GM10266 (cell line): Measurements from ENCODE around the gene RAVER1.
"Not testable (repeated sequence)": the region's sequence is repeated elsewhere in the genome, so short reads cannot be mapped to it uniquely, and the experiment has no call there.

Experiments used
- DNase-seq: peaks from one replicate; pipeline ENCODE4 v3.0.0; 2012; ENCODE audit errors: extremely low spot score
- CTCF ChIP-seq: IDR thresholded peaks from 2 replicates; pipeline ENCODE4 v1.5.1; 2012; ENCODE audit warnings: mild to moderate bottlenecking, low read depth; ENCODE audit not compliant: control insufficient read depth, insufficient read depth; ENCODE audit errors: missing control alignments

RAVER1 gene

GRCh38 chr19:10285393-10285792, 47.9 kb downstream of the RAVER1 start:
- DNase-seq = no peak
- TF ChIP-seq CTCF = no peak

- TF ChIP-seq CTCF = no peak
- no peak for DNase-seq
Observed at GRCh38 chr19:10284960-10285278, 48.4 kb downstream of the RAVER1 start.

- DNase-seq = no peak
- no peak for TF ChIP-seq CTCF
Observed at GRCh38 chr19:10284065-10284959, 49.0 kb downstream of the RAVER1 start.

GRCh38 chr19:10283301-10284064, 49.8 kb downstream of the RAVER1 start:
- no peak for TF ChIP-seq CTCF
- no peak for DNase-seq

GRCh38 chr19:10282043-10282442, 51.3 kb downstream of the RAVER1 start:
- DNase-seq = not testable (repeated sequence)

GRCh38 chr19:10279737-10280442, 53.4 kb downstream of the RAVER1 start:
- no peak for TF ChIP-seq CTCF
- DNase-seq = no peak

- no peak for DNase-seq
- no peak for TF ChIP-seq CTCF
Observed at GRCh38 chr19:10278935-10279334, 54.4 kb downstream of the RAVER1 start.
